HUES6 (cell line): ENCODE data around the gene SLC26A3.

Experiments
- H3K27ac ChIP-seq: 2 replicates; pipeline ENCODE4 v1.7.0; 2013; ENCODE audit warnings: low read depth, mild to moderate bottlenecking, low read length, inconsistent platforms
- H3K27me3 ChIP-seq: 2 replicates; pipeline ENCODE4 v1.6.1; 2013; ENCODE audit warnings: low read length; ENCODE audit not compliant: control insufficient read depth, insufficient read depth
- H3K36me3 ChIP-seq: 2 replicates; pipeline ENCODE4 v1.6.1; 2013; ENCODE audit warnings: low read length; ENCODE audit not compliant: control insufficient read depth, insufficient read depth
- H3K4me1 ChIP-seq: 2 replicates; pipeline ENCODE4 v1.6.1; 2013; ENCODE audit warnings: low read length; ENCODE audit not compliant: control insufficient read depth, insufficient read depth
- H3K4me3 ChIP-seq: 2 replicates; pipeline ENCODE4 v1.5.1; 2013; ENCODE audit warnings: low read depth, low read length
- H3K9ac ChIP-seq: one replicate; pipeline ENCODE4 v1.6.1; 2013; ENCODE audit warnings: mild to moderate bottlenecking, low read length
- H3K9me3 ChIP-seq: 2 replicates; pipeline ENCODE4 v1.6.1; 2013; ENCODE audit warnings: low read depth, low read length; ENCODE audit not compliant: control insufficient read depth, insufficient read depth

Gene SLC26A3

GRCh38 chr7:107837145-107837512, 34.1 kb upstream of the SLC26A3 start:
- no peak overlapping the region for H3K9ac ChIP-seq
- no peaks in the 10 kb centered on the region for H3K27me3 ChIP-seq
- no peaks in the 10 kb centered on the region for H3K9me3 ChIP-seq

GRCh38 chr7:107836237-107837144, 33.5 kb upstream of the SLC26A3 start:
- H3K9ac ChIP-seq, result no peak overlapping the region
- H3K27me3 ChIP-seq, result no peaks in the 10 kb centered on the region
- H3K4me1 ChIP-seq, result no peaks in the 10 kb centered on the region
- H3K27ac ChIP-seq, result no peak overlapping the region
- no peak overlapping the region for H3K4me3 ChIP-seq
- no peaks in the 10 kb centered on the region for H3K9me3 ChIP-seq
- no peaks in the 10 kb centered on the region for H3K36me3 ChIP-seq

More at GRCh38 chr7:107837145-107837512, 34.1 kb upstream of the SLC26A3 start:
- no peak overlapping the region for H3K27ac ChIP-seq
- no peaks in the 10 kb centered on the region for H3K4me1 ChIP-seq
- H3K36me3 ChIP-seq, result no peaks in the 10 kb centered on the region
- H3K4me3 ChIP-seq, result no peak overlapping the region

GRCh38 chr7:107834401-107834800, 31.4 kb upstream of the SLC26A3 start:
- no peak overlapping the region for H3K9ac ChIP-seq
- no peaks in the 10 kb centered on the region for H3K4me1 ChIP-seq
- H3K27ac ChIP-seq, result no peak overlapping the region
- no peaks in the 10 kb centered on the region for H3K27me3 ChIP-seq
- H3K4me3 ChIP-seq, result no peak overlapping the region
- H3K9me3 ChIP-seq, result no peaks in the 10 kb centered on the region
- H3K36me3 ChIP-seq, result no peaks in the 10 kb centered on the region

- Histone ChIP-seq H3K9me3 (no peaks in the 10 kb centered on the region), H3K27ac (no peak overlapping the region), H3K27me3 (no peaks in the 10 kb centered on the region), H3K4me1 (no peaks in the 10 kb centered on the region), H3K4me3 (no peak overlapping the region), H3K36me3 (no peaks in the 10 kb centered on the region), H3K9ac (no peak overlapping the region)
Measured at GRCh38 chr7:107833684-107834106, 30.7 kb upstream of the SLC26A3 start.

- Histone ChIP-seq H3K36me3 (no peaks in the 10 kb centered on the region), H3K9ac (no peak overlapping the region), H3K4me1 (no peaks in the 10 kb centered on the region), H3K27ac (no peak overlapping the region), H3K4me3 (no peak overlapping the region), H3K9me3 (no peaks in the 10 kb centered on the region), H3K27me3 (no peaks in the 10 kb centered on the region)
Measured at GRCh38 chr7:107830420-107830819, 27.4 kb upstream of the SLC26A3 start.

GRCh38 chr7:107828540-107828939, 25.5 kb upstream of the SLC26A3 start:
- Histone ChIP-seq H3K36me3 (no peaks in the 10 kb centered on the region), H3K9ac (no peak overlapping the region), H3K27me3 (no peaks in the 10 kb centered on the region), H3K9me3 (0 out of 2 replicates have a peak, but pooled peaks cover 5% of the 10 kb centered on the region), H3K27ac (no peak overlapping the region), H3K4me3 (no peak overlapping the region), H3K4me1 (no peaks in the 10 kb centered on the region)

- no peaks in the 10 kb centered on the region for H3K27me3 ChIP-seq
- H3K36me3 ChIP-seq, result no peaks in the 10 kb centered on the region
- H3K4me3 ChIP-seq, result no peak overlapping the region
- H3K9me3 ChIP-seq, result 0 out of 2 replicates have a peak, but pooled peaks cover 5% of the 10 kb centered on the region
- H3K27ac ChIP-seq, result no peak overlapping the region
- H3K4me1 ChIP-seq, result no peaks in the 10 kb centered on the region
- H3K9ac ChIP-seq, result no peak overlapping the region
Measured at GRCh38 chr7:107827501-107827900, 24.5 kb upstream of the SLC26A3 start.

GRCh38 chr7:107826451-107826850, 23.4 kb upstream of the SLC26A3 start:
- H3K27me3 ChIP-seq, result no peaks in the 10 kb centered on the region
- 0 out of 2 replicates have a peak, but pooled peaks cover 5% of the 10 kb centered on the region for H3K9me3 ChIP-seq
- no peaks in the 10 kb centered on the region for H3K4me1 ChIP-seq
- H3K4me3 ChIP-seq, result no peak overlapping the region
- H3K9ac ChIP-seq, result no peak overlapping the region
- H3K27ac ChIP-seq, result no peak overlapping the region
- H3K36me3 ChIP-seq, result no peaks in the 10 kb centered on the region

GRCh38 chr7:107824858-107825257, 21.8 kb upstream of the SLC26A3 start:
- H3K9ac ChIP-seq, result no peak overlapping the region

GRCh38 chr7:107818622-107819021, 15.6 kb upstream of the SLC26A3 start:
- Histone ChIP-seq H3K4me1 (no peaks in the 10 kb centered on the region), H3K4me3 (no peak overlapping the region), H3K36me3 (no peaks in the 10 kb centered on the region), H3K27ac (no peak overlapping the region), H3K27me3 (no peaks in the 10 kb centered on the region), H3K9me3 (no peaks in the 10 kb centered on the region), H3K9ac (no peak overlapping the region)

More at GRCh38 chr7:107824858-107825257, 21.8 kb upstream of the SLC26A3 start:
- H3K4me3 ChIP-seq, result no peak overlapping the region
- no peaks in the 10 kb centered on the region for H3K4me1 ChIP-seq
- H3K27ac ChIP-seq, result no peak overlapping the region
- H3K27me3 ChIP-seq, result no peaks in the 10 kb centered on the region
- H3K9me3 ChIP-seq, result 0 out of 2 replicates have a peak, but pooled peaks cover 5% of the 10 kb centered on the region
- no peaks in the 10 kb centered on the region for H3K36me3 ChIP-seq

- Histone ChIP-seq H3K4me1 (no peaks in the 10 kb centered on the region), H3K36me3 (no peaks in the 10 kb centered on the region), H3K27me3 (no peaks in the 10 kb centered on the region), H3K9ac (no peak overlapping the region), H3K4me3 (no peak overlapping the region), H3K9me3 (no peaks in the 10 kb centered on the region), H3K27ac (no peak overlapping the region)
Measured at GRCh38 chr7:107816011-107816566, 13.1 kb upstream of the SLC26A3 start.
